HCT116 (cell line): ENCODE data around the gene ITIH4.

Source experiments
- CEBPB ChIP-seq: IDR thresholded peaks from 2 replicates; pipeline ENCODE4 v1.6.1; 2012; ENCODE audit warnings: low read depth
- EZH2 ChIP-seq: fragments of 200-600 bp; sonication (generic); IDR thresholded peaks from 2 replicates; pipeline ENCODE4 v1.6.1; 2017; ENCODE audit warnings: antibody characterized with exemption, mixed run types
- FOSL1 ChIP-seq: IDR thresholded peaks from 2 replicates; pipeline ENCODE4 v1.6.1; 2012; ENCODE audit warnings: low read depth
- JUND ChIP-seq: IDR thresholded peaks from 2 replicates; pipeline ENCODE4 v1.6.1; 2012
- POLR2A ChIP-seq: IDR thresholded peaks from 2 replicates; pipeline ENCODE4 v1.7.0; 2011; ENCODE audit warnings: borderline replicate concordance; ENCODE audit not compliant: insufficient read depth, insufficient read length; ENCODE audit errors: extremely low read depth
- POLR2AphosphoS5 ChIP-seq: IDR thresholded peaks from 2 replicates; pipeline ENCODE4 v1.6.1; 2011; ENCODE audit warnings: mild to moderate bottlenecking, low read depth, low read length, moderate library complexity
- RAD21 ChIP-seq: IDR thresholded peaks from 2 replicates; pipeline ENCODE4 v1.6.1; 2012; ENCODE audit warnings: low read depth, mild to moderate bottlenecking
- SP1 ChIP-seq: IDR thresholded peaks from 2 replicates; pipeline ENCODE4 v1.6.1; 2012; ENCODE audit warnings: low read depth
- YY1 ChIP-seq: IDR thresholded peaks from 2 replicates; pipeline ENCODE4 v1.6.1; 2011; ENCODE audit warnings: low read length, low read depth, moderate library complexity, mild to moderate bottlenecking; ENCODE audit not compliant: insufficient replicate concordance; ENCODE audit errors: extremely low read depth
- ZFX ChIP-seq: fragments of 450-650 bp; IDR thresholded peaks from 2 replicates; pipeline ENCODE4 v1.6.1; 2017
- TF ChIP-seq, protein P1 (sequence below): IDR thresholded peaks from 2 replicates; pipeline ENCODE4 v1.6.1; 2012
- TF ChIP-seq, protein P2 (sequence below), 3 experiments: fragments of 200-600 bp in 1 of 3; sonication (generic) in 1 of 3; IDR thresholded peaks in 2 of 3; conservative IDR thresholded peaks in 1 of 3; 2 replicates each; pipeline ENCODE4 v1.5.1; 2012 to 2017; ENCODE audit warnings: low read depth in 2 of 3, low read length in 2 of 3, antibody characterized with exemption in 1 of 3, borderline replicate concordance in 1 of 3, control low read depth in 1 of 3, mild to moderate bottlenecking in 1 of 3, mixed read lengths in 1 of 3, mixed run types in 1 of 3, moderate library complexity in 1 of 3; ENCODE audit not compliant: insufficient read depth in 1 of 3
- TF ChIP-seq, protein P3 (sequence below): IDR thresholded peaks from 2 replicates; pipeline ENCODE4 v1.6.1; 2012

DNA sequence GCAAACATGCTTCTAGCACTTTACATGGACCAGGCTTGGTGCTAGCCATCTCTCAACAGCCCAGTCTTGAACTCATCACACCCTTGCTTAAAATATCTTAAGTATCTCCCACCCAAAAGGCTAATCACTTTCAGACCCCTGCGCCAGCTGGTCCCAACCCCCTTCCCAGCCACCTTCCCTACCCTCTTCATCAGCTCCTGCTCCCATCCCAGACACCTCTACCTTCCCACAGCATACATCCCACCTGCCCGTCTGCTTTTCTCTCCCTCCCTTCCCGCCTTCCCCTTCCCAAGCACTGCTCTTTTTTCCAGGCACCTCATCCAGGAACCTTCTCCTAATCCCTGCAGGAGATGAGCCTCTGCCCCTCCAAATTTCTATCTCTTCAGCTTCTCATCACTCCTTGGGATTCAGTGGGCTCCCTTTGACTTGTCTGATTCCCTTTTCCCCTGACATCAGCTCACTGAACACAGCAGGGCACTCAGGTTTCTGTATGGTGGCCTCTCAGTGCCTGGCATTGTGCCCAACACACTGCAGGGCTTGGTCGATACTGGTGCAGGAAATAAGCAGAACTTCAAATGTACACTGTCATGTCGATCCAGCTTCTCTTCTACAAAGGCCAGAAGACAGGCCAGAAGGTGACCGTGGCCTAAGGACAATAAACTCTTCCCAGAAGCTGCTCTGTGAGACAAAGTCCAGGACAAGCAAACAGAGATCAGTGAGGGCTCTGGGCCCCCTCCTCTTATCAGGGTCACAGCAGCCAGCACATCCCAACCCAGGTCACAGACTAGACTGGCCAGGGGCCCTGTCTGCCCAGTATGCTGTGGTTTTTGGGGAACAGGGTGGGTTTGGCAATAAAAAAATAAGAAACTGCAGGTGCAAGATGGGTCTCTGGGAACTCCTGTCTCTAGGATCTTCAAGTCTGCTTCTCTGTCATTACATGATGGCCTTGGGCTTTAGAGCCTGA, 55.3 kb downstream of the ITIH4 start:
- no peak for TF ChIP-seq RAD21
- TF ChIP-seq, protein P1, sequence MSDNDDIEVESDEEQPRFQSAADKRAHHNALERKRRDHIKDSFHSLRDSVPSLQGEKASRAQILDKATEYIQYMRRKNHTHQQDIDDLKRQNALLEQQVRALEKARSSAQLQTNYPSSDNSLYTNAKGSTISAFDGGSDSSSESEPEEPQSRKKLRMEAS = no peak
- TF ChIP-seq POLR2AphosphoS5 = no peak
- TF ChIP-seq, protein P2, sequence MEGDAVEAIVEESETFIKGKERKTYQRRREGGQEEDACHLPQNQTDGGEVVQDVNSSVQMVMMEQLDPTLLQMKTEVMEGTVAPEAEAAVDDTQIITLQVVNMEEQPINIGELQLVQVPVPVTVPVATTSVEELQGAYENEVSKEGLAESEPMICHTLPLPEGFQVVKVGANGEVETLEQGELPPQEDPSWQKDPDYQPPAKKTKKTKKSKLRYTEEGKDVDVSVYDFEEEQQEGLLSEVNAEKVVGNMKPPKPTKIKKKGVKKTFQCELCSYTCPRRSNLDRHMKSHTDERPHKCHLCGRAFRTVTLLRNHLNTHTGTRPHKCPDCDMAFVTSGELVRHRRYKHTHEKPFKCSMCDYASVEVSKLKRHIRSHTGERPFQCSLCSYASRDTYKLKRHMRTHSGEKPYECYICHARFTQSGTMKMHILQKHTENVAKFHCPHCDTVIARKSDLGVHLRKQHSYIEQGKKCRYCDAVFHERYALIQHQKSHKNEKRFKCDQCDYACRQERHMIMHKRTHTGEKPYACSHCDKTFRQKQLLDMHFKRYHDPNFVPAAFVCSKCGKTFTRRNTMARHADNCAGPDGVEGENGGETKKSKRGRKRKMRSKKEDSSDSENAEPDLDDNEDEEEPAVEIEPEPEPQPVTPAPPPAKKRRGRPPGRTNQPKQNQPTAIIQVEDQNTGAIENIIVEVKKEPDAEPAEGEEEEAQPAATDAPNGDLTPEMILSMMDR (IDR thresholded peaks at IDR 0.05 in 2 of 3, conservative IDR thresholded peaks at IDR 0.05 in 1 of 3; ENCODE audit: borderline replicate concordance in 1 of 3, insufficient read depth in 1 of 3, low read depth in 2 of 3, low read length in 2 of 3) = no peak
- TF ChIP-seq CEBPB = no peak
- TF ChIP-seq EZH2 = no peak
- TF ChIP-seq POLR2A = no peak
- no peak for TF ChIP-seq SP1
- TF ChIP-seq YY1 = no peak
- no peak for TF ChIP-seq ZFX
- TF ChIP-seq, protein P3, sequence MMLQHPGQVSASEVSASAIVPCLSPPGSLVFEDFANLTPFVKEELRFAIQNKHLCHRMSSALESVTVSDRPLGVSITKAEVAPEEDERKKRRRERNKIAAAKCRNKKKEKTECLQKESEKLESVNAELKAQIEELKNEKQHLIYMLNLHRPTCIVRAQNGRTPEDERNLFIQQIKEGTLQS = no peak
- TF ChIP-seq FOSL1 = no peak
- TF ChIP-seq JUND = no peak
